Psoas muscle (tissue), 8 donors: ENCODE data around the gene POMT1. TPM values are rescaled to one million over a fixed set of nuclear protein-coding genes. Genes with fewer than 3 reads are reported as not detected.
A peak's percentile ranks its signal among the peaks of the same experiment; 100 is the strongest.

Source experiments
- ATAC-seq, 4 donors: fragments of 200-7000 bp; cut with Tn5 transposase; one replicate each; pipeline ENCODE4 v1.9.1; 2020; ENCODE audit warnings: moderate library complexity in 3 of 4, mild to moderate bottlenecking in 2 of 4
- DNase-seq, 2 donors: peaks; one replicate each; pipeline ENCODE4 v3.0.0-alpha.2; 2020
- H3K27ac ChIP-seq: fragments of 200-600 bp; one replicate; pipeline ENCODE4 v1.8.0; 2022
- H3K27me3 ChIP-seq, 3 donors: fragments of 200-600 bp in 1 of 3; one replicate each; pipeline versions ENCODE4 v1.6.1 to v1.8.0; 2013 to 2022; ENCODE audit warnings: low read length in 2 of 3, mild to moderate bottlenecking in 2 of 3, moderate library complexity in 1 of 3; ENCODE audit not compliant: insufficient read depth in 3 of 3
- H3K36me3 ChIP-seq, 2 donors: fragments of 200-600 bp in 1 of 2; one replicate each; pipeline versions ENCODE4 v1.6.1 to v1.8.0; 2013 to 2022; ENCODE audit warnings: low read depth in 1 of 2, mild to moderate bottlenecking in 1 of 2, moderate library complexity in 1 of 2; ENCODE audit not compliant: insufficient read depth in 1 of 2
- H3K4me1 ChIP-seq: fragments of 200-600 bp; one replicate; pipeline ENCODE4 v1.8.0; 2022
- H3K4me3 ChIP-seq: fragments of 200-600 bp; one replicate; pipeline ENCODE4 v1.8.0; 2022; ENCODE audit warnings: mild to moderate bottlenecking
- H3K9me3 ChIP-seq: fragments of 200-600 bp; one replicate; pipeline ENCODE4 v1.8.0; 2022
- WGBS, 3 donors: extraction: QIAGEN DNeasy Blood & Tissue Kit; methylation state at CpG; one replicate each; pipeline versions ENCODE4 v1.1.6 to v1.1.7; 2013; 5-methylcytosine and 5-hydroxymethylcytosine counted together
- intact Hi-C, 2 donors: fragments of 100-400 bp; cut with DNase I; formaldehyde crosslinking; loops; one replicate each; pipeline versions ENCODE4 v1.11.0 to v1.14.2; 2022
- polyA plus RNA-seq, 3 donors: library from polyadenylated mRNA; stranded (reverse); fragments of 200-250 nt; gene quantifications; one replicate each; pipeline ENCODE4 v1.2.3, GENCODE V29; 2013
- total RNA-seq, 4 donors: library from RNA; stranded (reverse); fragmentation: NEBNext Ultra II Directional in 2 of 4; extraction: Animal tissue kit (Norgen Biotek cat#: 25700) in 2 of 4; gene quantifications; one replicate each; pipeline versions ENCODE4 v1.2.1 to v1.2.4, GENCODE V29; 2021 to 2023
- TF ChIP-seq, protein P1 (sequence below): fragments of 200-600 bp; IDR thresholded peaks from one replicate; pipeline ENCODE4 v1.8.0; 2022; ENCODE audit warnings: antibody characterized with exemption
- donor health status: healthy with polysubstance abuse.
- donor health status: DM: no; HTN: no; CAD: no; lungs with moderate emphysema.
- donor health status: Bipolar disorder and iron deficiency.
- donor health status: healthy.
- donor health status: DM: yes; HTN: yes; CAD: no.
- donor health status: DM: no; HTN: no; CAD: no.
- donor health status: DM: no; HTN: no; CAD: no.
- donor health status: DM: yes; HTN: yes; CAD: no.

POMT1 gene
- total and polyA plus RNA-seq, 7 donors, result 10.9 to 30.8 (median 15.6) TPM

DNA sequence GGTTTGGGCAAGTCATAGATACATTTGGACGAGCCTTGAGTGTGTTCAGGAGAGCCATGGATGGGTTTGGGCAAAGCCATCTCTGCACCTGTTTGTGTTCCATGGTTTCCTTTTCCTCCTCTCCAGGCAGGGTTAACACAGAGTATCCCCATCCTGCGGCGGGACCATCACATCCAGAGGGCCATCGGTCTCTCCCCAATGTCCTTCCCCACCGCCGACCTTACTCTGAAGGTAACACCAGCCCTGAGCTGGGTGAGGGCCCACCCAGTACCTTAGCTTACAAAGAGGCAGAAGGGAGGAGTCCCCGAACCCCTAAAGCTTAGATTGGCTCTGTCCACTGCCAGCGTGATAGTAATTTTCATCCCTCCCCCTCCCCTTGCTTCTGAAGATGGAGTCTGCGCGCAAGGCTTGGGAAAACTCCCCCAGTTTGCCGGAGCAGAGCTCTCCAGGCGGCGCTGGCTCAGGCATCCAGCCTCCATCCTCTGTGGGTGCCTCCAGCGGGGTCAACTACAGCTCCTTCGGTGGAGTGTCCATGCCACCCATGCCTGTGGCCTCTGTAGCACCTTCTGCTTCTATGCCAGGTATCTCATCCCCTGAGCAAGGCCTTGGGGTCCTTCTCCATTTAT, 18.0 kb upstream of the POMT1 start:
- no peak overlapping the region for H3K27ac ChIP-seq
- H3K9me3 ChIP-seq, result no peaks in the 10 kb centered on the region
- H3K27me3 ChIP-seq, result no peaks in the 10 kb centered on the region
- H3K4me3 ChIP-seq, result no peak overlapping the region
- DNase-seq (peak in 1 of 2 donors; percentile 34), ATAC-seq (no peak)
- peaks cover 12% of the 10 kb centered on the region for H3K4me1 ChIP-seq
- peaks cover 17 to 100% of the 10 kb centered on the region in 2 donors for H3K36me3 ChIP-seq
- intact Hi-C loops, result no loop called here
- TF ChIP-seq, protein P1, sequence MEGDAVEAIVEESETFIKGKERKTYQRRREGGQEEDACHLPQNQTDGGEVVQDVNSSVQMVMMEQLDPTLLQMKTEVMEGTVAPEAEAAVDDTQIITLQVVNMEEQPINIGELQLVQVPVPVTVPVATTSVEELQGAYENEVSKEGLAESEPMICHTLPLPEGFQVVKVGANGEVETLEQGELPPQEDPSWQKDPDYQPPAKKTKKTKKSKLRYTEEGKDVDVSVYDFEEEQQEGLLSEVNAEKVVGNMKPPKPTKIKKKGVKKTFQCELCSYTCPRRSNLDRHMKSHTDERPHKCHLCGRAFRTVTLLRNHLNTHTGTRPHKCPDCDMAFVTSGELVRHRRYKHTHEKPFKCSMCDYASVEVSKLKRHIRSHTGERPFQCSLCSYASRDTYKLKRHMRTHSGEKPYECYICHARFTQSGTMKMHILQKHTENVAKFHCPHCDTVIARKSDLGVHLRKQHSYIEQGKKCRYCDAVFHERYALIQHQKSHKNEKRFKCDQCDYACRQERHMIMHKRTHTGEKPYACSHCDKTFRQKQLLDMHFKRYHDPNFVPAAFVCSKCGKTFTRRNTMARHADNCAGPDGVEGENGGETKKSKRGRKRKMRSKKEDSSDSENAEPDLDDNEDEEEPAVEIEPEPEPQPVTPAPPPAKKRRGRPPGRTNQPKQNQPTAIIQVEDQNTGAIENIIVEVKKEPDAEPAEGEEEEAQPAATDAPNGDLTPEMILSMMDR, result no peak
- WGBS, 3 donors, result 86 to 92% (median 89%) methylated on average over 14 to 15 of the region's 15 CpGs

GRCh38 chr9:131485206-131485605, 17.5 kb upstream of the POMT1 start:
- Histone ChIP-seq H3K4me1 (peaks cover 12% of the 10 kb centered on the region), H3K4me3 (no peak overlapping the region), H3K27me3 (no peaks in the 10 kb centered on the region), H3K36me3 (peaks cover 17 to 100% of the 10 kb centered on the region in 2 donors), H3K9me3 (no peaks in the 10 kb centered on the region), H3K27ac (no peak overlapping the region)
- TF ChIP-seq, protein P1, result no peak
- intact Hi-C loops, result no loop called here
- DNase-seq, result peak in 1 of 2 donors; percentile 30
- ATAC-seq, result no peak
- whole genome bisulfite sequencing, 3 donors, result 89 to 93% (median 91%) methylated on average over 12 of the region's 12 CpGs

GRCh38 chr9:131485728-131486422, 16.8 kb upstream of the POMT1 start:
- TF ChIP-seq, protein P1, result no peak
- 81 to 89% (median 84%) methylated on average over 12 to 19 of the region's 19 CpGs for WGBS, 3 donors
- no peaks in the 10 kb centered on the region for H3K9me3 ChIP-seq
- peaks cover 12% of the 10 kb centered on the region for H3K4me1 ChIP-seq
- intact Hi-C loops, result no loop called here
- H3K4me3 ChIP-seq, result no peak overlapping the region
- DNase-seq (peak in 1 of 2 donors; percentile 39), ATAC-seq (no peak)
- H3K36me3 ChIP-seq, result peaks cover 17 to 100% of the 10 kb centered on the region in 2 donors
- H3K27me3 ChIP-seq, result no peaks in the 10 kb centered on the region
- H3K27ac ChIP-seq, result no peak overlapping the region

DNA sequence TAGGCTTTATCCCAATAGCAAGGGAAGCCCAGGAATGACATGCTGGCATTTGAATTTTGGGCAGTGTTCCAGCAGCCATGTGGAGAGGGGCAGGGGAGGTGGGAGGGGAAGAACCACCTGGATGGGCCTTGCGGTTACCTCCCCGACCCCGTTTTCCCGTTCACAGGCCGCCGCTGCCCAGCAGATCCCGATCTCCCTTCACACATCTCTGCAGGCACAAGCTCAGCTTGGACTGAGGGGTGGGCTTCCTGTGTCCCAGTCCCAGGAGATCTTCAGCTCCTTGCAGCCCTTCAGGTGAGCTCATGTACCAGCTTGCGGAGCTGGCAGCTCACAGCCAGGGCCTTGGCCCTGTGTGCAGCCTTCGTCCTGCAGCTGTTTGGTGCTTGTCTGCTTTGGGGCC, 15.7 kb upstream of the POMT1 start:
- no peak for ATAC-seq
- TF ChIP-seq, protein P1, result no peak
- H3K27ac ChIP-seq, result no peak overlapping the region
- H3K4me1 ChIP-seq, result peaks cover 11% of the 10 kb centered on the region
- WGBS, 3 donors, result 78 to 88% (median 82%) methylated on average over 9 of the region's 9 CpGs
- DNase-seq, result no peak
- H3K27me3 ChIP-seq, result no peaks in the 10 kb centered on the region
- intact Hi-C loops, result no loop called here
- H3K9me3 ChIP-seq, result no peaks in the 10 kb centered on the region
- H3K36me3 ChIP-seq, result peaks cover 16 to 100% of the 10 kb centered on the region in 2 donors
- H3K4me3 ChIP-seq, result no peak overlapping the region
